ENCODE results near the gene KRTAP16-1.

The KRTAP16-1 gene

DNA sequence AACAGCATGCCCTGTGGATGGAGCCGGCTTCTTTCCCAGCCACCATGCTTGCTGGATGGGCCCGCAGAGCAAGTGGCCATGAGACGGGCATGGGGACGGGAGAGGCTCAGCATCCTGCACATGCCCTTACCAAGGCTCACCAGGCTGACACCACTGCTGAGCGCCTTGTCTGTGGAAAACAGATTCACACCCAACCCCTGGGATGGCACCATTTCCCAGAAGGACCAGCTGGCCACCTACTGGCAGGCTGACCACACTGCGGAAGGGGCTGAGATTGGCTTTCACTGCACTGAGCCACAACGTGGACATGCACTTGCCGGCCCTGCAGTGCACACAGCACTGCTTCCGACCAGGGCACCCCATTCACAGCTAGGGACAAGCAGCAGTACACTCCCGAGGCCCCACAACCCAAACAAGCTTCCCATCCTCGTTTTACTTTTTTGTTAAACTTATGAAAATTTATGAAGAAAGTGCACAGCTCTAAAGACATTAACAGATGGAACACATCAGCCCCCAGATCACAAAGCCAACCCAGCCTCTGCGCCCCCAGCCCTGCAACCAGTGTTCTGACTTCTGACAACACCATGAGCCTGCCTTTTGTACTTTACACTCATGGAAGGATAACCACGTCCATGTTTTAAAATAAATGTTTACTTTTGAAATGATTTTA, 20.3 kb upstream of the KRTAP16-1 start:
- DNase-seq = peak; percentile 71

DNA sequence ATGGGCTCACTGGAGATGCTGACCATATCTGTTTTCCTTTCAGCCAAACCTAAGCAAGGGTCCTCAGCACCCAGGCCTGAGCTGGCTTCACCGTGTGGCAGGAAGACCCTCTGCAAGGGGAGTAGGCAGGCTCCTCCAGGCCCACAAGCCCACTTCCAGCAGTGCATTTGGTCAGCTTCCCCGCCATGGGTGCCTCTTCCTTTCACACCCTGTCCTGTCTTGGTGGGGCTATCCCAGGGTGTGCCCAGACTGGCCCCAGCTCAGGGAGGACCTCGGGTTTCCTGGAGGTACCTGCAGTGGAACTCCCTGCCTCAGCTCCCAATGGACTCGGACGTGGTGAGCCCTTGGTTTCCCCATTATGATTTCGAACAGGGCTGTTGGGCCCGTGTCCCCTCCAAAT, 19.1 kb upstream of the KRTAP16-1 start:
- no peak for DNase-seq

DNA sequence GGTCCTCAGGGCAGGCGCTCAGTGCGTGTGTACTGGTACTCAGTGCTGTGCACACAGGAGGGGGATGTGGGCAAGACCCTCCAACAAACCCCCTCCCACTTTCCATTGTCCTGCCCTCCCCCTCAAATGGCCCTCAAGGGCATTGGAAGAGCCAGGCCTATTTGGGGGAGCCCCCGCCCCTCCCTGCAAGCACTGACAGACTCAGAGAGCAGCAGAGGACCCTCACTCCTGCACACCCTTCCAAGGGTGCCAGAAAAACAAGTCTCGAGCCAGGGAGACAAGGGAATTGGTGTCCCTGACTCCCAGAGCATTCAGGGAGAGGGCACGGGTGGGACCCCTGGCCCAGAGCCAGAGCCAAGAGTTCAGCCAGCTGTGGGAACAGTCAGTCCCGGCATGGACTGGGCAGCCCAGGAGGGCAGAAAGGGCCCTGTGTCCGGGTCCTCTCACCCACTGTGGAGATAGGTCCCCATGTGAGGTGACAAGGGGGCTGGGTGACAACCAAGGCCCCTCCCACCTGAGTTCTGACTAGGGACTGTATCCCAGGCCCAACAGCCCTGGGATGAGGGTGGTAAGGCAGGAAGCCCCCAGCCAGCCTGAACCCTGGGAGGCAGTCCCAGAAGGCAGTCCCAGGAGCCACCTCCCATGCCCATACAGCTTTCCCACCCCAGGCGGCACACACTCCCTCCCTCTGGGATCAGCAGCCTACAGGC, 18.5 kb upstream of the KRTAP16-1 start:
- DNase-seq = no peak

DNA sequence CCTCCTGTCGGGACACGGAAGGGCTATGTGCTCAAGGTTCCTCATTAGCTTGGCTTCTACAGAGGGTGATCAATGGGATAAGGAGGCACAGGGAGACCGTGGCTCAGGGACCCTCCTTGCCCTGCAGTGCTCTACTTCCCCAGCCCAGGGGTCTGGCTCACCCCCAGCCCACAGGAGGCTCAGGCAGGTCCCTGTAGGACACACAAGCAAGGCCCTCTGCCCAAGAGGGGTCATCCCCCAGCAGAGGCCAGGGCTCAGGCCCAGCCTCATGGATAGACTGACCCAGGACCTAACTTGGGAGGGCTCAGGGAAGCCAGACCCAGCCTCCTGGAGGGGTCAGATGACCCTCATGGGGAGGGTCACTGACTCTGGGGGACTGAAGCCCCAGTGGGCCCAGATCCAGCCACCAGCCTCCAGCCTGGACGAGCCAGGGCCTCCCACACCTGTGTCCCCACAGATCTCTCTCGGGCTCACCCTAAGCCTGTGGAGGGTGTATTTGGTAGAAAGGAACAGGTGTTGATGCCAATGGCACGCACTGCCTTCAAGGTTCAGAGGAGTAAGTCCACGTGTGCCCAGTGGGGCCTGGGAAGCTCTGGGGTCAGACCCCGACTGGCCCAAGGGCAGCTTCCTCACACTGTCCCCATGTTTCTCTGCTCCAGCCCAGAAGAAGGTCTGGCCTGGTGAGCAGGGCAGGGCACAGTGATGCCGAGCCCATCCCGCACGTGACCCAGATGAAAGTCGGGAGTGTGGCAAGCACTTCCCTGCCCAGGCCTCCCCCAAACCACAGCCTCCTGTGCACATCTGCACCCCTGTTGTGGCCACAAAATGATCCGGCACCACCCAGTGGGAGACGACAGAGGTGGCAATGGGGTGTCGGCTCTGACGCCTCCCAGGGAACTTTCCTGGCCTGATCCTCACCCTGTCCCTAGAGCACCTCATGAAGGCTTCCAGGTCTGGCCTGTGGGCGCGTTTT, 17.4 kb upstream of the KRTAP16-1 start:
- DNase-seq = no peak

DNA sequence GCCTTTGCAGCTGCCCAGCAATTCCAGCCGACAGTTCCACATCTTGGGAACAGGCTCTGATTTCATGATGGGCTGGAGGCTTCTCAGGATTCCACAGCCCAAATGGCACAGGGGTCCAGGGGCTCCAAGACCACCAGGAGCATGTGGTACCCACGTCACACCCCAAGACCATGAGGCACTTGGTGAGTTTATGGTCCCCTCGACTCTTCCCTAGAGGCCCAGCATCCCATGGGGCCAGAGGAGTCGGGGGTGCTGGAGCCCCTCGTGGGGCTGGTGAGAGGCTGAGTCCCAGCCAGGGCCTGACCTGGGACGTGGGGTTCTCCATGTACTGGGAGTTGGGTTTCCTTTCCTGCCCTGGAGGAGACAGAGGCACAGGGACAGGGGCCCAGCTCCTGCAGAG, 16.5 kb upstream of the KRTAP16-1 start:
- DNase-seq = no peak

DNA sequence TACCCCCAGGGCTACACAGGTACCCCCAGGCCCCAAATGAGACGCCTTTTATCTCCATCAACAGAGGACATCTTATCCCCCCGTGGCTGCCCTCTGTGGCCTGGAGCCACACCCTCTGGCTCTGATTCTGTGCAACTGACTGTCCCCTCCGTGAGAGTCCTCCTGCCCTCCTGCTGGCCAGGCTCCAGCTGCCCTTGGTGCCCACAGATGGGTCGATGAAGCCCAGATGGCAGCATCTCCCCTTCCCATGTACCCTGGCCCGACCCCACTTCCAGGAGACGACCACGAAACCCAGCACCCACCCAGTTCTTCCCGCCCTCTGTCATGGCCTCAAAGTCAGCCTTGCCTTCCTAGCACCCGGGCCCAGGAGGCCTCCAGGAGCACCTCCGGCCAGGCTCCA, 16.0 kb upstream of the KRTAP16-1 start:
- DNase-seq = no peak

DNA sequence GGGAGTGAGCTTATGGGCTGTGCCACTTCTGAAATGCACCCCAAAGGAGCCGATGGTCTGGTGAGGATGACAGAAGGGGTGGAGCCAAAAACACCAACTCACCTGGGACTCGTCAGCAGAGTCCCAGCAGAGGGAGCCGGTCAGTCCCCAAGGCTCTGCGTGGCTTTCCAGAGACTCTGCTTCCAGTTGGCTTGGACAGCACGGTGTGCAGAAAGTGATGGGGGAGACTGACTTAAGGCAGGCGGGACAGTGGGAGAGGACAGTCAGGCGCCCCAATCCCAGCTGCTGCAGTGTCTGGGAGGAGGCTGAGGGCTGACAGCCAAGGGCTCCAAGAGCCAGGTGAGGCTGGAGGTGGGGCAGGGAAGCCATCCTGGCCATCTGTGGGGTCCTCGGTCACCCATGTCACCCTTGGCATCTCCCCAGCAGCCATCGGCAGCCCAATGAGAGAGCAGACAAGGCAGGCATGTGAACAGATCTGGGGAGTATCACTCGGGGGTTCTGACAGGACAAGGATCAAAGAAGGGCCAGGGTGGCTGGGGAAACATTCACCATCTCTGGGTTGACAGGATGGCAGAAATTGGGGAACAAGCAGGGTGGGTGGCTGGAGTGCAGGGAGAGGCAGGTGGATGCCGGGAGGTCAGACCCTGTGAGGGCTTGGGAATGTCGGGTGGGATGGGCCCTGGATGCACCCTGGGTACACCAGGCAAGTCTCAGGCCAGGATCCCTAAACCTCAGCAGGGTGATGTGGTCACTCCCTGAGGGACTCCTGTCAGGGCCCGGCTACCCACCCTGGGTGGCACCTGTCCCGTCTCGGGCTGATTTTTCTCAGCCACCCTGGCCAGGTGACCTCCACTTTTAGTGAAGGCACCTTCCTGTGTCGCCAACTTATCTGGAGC, 15.3 kb upstream of the KRTAP16-1 start:
- no peak for DNase-seq

DNA sequence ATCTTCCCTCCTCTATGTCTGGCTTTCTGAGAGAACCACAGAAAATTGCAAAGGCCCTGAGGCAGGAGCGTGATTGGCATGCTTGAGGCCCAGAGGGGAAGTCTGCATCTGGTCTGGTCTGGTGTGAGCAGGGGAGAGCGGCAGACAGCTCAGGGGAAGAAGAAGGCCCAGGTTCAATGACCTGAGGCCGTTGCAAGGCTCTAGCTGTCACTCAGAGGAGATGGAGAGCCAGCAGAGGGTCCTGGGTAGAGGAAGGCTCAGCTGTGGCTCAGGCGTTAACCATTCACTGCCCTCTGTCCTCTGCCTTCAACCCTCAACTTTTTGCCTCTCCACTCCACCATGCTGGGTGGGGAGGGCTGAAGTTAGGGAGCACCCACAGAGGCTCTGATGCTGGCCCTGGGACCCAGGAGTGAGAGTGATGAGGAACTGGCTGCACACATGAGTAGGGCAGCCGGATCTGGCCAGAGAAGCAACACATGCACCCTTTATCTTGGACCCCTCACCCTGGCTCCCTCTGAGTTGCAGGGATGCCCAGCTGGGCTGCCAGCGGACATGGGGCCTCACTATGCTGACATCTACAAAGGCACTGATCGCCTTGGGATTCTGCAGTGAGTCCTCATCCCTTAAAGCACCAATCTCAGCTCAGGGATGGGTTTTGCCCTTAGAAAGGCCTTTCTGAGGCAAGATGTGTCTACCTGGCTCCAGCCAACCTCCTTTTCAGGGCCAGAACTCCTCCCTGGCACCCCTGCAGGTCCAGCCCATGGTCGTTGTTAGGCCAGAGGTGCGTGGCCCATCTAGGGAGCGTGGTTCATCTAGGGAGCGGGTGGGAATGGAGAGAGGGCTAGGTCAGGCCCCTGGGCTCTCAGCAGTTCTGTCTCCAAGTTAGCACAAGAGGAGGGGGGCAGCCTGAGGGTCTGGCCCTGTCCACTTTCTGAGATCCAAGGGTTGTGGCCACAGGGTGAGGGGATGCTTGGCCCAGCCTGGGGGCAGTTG, 14.1 kb upstream of the KRTAP16-1 start:
- no peak for DNase-seq

DNA sequence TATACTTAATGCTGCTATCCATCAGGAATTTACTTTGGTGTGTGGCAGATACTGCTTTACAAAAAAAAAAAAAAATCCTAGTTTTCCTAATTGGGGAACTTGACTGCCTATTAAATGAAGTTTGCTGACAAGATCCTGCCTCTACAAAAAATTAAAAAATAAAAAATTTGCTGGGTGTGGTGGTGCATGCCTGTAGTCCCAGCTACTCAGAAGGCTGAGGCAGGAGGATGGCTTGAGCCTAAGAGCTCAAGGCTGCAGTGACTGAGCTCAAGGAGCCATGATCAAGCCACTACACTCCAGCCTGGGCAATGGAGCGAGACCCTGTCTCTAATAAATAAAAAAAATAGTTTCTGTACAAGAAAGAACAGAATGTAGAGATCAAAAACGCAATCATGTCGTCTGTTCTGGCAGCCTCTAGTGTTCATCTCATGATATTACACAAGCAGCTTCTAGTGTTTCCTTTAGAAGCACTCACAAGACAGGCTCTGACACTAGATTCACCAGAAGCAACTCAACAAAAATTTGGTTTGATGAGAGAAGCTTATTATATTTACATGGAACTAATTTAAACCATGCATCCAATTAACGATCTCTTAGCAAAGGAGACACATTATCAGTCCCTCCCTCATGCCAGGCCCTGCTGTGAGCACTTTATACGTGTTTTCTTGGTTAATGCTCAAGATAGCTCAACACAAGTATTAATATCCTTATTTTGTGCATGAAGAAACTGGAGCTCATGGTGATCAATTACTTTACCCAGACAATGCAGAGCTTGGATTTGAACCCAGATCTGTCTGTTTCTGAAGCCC, 13.2 kb upstream of the KRTAP16-1 start:
- DNase-seq = peak; percentile 76

DNA sequence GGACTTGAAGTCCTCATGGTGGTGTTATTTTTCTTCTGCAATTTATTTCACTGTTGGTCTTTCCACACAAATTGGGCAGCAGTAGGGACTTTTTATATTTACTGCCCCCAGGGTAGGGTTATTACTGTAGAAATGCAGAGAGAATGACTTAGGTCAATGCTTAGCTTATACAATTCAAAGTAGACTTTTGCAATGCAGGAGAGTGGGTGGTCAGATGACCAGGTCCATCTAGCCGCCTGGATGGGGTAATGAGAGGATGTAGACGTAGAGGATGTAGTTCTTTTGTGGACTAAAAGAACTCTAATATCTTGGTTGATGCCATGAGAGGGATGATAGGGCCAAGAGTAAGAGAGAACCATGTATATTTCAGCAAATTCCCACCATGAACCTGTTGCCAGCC, 9.1 kb upstream of the KRTAP16-1 start:
- no peak for DNase-seq

DNA sequence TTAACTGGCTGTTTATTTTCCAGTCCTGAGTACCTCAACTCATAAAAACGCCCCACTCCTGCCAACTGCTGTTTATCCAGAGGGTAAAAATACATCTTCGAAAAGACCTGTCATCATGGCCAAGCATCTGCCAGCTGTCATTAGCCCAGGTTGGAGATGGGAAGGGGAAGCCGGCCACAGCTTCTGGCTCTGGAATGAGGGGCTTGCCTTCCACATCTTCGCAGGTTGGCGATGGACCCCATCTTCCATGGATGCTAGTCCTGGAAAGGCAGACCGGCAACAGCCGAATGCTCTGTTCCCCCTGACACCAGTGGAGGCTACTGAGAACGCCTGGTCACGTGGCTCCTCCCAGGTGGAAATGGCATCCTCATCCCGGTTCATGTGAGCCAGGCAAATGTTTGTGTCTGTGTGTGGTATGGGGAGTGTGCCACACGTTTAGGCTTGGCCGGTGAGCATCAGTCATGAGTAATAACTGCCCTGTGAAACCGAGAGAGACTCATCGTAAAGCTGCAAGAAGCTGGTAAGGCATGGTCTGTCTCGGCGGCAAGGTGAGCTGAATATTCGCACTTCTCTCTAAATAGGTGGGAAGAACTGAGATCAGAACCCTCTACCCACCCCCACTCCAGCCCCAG, 6.8 kb upstream of the KRTAP16-1 start:
- DNase-seq = no peak

DNA sequence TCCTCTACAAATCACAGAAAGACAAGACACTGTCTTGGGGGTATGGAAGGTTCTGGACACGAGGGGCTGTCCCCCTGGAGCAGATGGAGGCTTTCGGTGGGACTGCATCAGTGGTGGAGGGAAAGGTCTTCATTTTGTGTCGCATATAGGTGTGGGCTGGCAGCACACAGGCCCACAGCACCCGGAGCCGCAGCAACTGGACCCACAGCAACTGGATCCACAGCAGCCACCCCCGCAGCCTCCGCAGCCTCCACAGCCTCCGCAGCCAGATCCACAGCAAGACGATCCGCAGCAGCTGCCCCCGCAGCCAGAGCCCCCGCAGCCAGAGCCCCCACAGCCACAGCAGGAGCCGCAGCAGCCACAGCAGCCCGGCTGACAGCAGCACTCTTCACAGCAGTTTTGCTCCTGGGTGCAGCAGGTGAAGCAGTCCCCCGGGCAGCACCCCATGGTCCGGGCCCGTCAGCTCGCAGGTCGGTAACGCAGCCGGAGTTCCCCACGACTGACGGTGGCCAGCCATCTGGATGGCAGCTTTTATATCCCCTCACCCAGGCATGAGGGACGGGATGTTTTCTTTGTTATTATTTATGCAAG, 6.2 kb upstream of the KRTAP16-1 start, which contains the start of gene KRTAP17-1:
TSS of gene KRTAP17-1 (minus strand) at position 507 of the 591 bp plus-strand sequence. CDS start at position 447, 60 bp downstream.
- DNase-seq = no peak

DNA sequence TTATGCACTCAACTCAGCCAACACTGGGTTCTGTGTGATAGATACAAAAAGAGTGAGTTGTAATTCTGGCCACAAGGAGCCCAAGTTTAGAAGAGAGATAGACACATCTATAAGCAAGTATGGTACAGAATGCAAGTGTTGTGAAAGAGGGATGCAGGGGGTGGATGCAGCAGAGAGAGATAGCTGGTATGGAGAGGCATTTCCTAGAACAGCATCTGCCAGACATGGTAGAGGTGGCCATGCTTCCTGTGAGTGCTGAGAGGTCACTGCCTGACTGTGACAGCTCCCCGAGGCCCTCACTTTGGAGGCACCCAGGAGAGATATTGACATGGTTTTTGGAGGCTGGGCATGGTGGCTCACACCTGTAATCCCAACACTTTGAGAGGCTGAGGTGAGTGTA, 2.0 kb upstream of the KRTAP16-1 start:
- no peak for DNase-seq

DNA sequence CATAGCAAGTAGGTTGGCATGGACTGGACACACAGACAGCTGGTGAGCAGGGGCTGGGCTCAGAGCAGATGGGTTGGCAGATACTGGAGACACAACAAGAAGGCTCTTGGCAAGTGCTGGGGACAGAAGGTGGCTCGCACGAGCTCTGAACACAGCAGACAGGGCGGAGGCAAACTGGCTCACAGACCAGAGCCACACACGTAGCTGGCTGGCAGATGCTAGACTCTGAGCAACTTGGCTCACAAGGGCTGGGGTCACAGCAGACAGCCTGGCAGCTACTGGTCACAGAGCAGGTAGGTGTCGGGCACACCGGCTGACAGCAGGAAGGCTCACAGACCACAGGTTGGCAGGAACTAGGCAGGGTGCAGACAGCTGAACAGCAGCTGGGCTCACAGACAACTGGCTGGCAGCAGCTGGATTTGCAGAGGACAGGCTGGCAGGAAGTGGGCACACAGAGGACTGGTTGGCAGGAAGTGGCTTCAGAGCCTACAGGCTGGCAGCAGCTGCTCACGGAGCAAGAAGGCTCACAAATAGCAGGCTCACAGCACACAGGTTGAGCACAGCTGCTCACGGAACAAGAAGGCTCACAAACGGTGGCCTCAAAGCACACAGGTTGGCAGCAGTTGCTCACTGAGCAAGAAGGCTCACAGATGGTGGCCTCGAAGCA, 725 bp downstream of the KRTAP16-1 start:
- no peak for DNase-seq

DNA sequence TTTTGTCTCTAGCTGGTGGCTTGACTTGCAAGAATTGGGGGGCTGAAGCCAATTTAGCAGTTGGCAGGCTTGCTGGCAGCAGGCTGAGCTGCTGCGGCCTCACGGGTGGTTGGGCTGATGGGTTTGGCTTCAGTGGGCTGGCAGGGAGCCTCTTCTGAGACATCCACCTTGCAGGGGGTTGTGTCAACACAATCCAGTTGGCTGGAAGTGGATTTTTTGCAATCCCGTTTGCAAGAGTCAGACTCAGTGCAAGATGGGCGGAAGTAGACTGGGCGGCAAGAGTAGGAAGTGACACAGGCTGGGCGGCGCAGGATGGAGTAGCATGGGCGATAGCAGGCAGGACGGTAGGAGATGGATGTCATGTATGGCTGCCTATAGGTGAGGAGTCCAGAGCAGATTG, 1.5 kb downstream of the KRTAP16-1 start:
- peak; percentile 83 for DNase-seq

DNA sequence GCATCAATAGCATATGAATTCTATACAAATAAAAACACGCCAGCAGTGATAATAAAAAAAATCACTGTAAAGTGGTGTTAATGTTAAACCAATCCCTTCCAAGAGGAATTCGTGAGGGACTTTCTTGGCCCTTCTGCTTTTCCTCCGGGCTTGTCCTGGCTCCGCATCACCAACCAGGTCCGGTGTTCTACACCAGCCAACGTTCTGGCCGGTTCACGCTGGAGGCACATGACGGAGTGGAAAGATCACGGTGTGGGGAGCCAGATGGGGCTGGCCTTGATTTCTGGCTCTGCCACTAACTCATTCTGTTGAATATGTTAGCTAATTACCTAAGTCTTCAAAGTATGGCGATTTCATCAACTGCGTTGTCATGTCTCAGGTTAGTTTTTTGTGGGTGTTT, 5.0 kb downstream of the KRTAP16-1 start:
- DNase-seq = no peak

DNA sequence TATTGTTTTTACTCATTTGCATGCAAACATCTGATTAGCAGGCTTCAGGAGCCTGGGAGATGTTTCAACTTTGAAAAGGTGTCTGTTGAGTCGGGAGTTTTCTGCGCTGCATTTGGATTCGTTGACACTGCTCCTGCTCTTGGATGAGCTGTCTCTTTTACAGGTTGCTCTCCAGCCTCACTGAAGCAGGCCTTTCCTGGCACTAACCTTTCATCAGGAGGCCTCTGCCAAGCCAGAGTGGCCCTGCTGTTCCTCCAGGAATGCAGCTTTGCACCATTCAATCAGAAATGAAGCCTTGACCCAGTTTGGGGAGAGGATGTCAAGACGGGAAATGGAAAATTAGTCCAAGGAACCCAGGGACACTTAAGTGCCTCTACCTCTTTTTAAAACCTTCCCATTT, 6.1 kb downstream of the KRTAP16-1 start:
- DNase-seq = no peak
